B cell (primary cell): ENCODE results near the gene C3. TPM values are rescaled to one million over a fixed set of nuclear protein-coding genes. Genes with fewer than 3 reads are reported as not detected.

Source experiments
- ATAC-seq: fragments of 200-7000 bp; cut with Tn5 transposase; one replicate; pipeline ENCODE4 v1.10.0; 2021; ENCODE audit warnings: low read depth, mild to moderate bottlenecking, moderate number of reproducible peaks, moderate library complexity
- CTCF ChIA-PET: fragments of 350-600 bp; sonication (Branson Sonifier 250); formaldehyde crosslinking; loops from one replicate; lab custom pipeline; 2021; ENCODE audit warnings: antibody characterized with exemption, inconsistent platforms; lab: Charles Lee
- POLR2A ChIA-PET: fragments of 350-600 bp; sonication (Branson Sonifier 250); formaldehyde crosslinking; loops from one replicate; lab custom pipeline; 2021; ENCODE audit warnings: antibody characterized with exemption; lab: Charles Lee
- DNase-seq: peaks from one replicate; pipeline ENCODE4 v3.0.0; 2013
- H2AFZ ChIP-seq: 2 replicates; pipeline ENCODE4 v1.6.1; 2012; ENCODE audit warnings: mild to moderate bottlenecking, low read depth, low read length; ENCODE audit not compliant: insufficient read depth, poor library complexity, severe bottlenecking
- H3K27ac ChIP-seq, 2 donors: 1 replicate in 1 of 2; 2 replicates in 1 of 2; pipeline ENCODE4 v1.5.1; 2012 to 2013; ENCODE audit warnings: low read length in 2 of 2, mild to moderate bottlenecking in 2 of 2, moderate library complexity in 1 of 2
- H3K27me3 ChIP-seq, 4 experiments: fragments of 200-600 bp in 1 of 4; sonication (generic) in 1 of 4; replicated peaks in 1 of 4; 1 replicate in 2 of 4; 2 replicates in 2 of 4; pipeline versions ENCODE4 v1.6.1 to v1.7.0; 2013 to 2016; ENCODE audit warnings: low read length in 3 of 4, mild to moderate bottlenecking in 2 of 4, mixed read lengths in 1 of 4, moderate library complexity in 1 of 4; ENCODE audit not compliant: insufficient read depth in 4 of 4, control insufficient read depth in 3 of 4; ENCODE audit errors: control extremely low read depth in 1 of 4
- H3K36me3 ChIP-seq, 2 experiments: replicated peaks in 1 of 2; 1 replicate in 1 of 2; 2 replicates in 1 of 2; pipeline versions ENCODE4 v1.6.1 to v1.7.1; 2013; ENCODE audit warnings: low read length in 1 of 2; ENCODE audit not compliant: insufficient read depth in 2 of 2, control insufficient read depth in 1 of 2; ENCODE audit errors: control extremely low read depth in 1 of 2, extremely low read depth in 1 of 2
- H3K4me1 ChIP-seq, 2 donors: fragments of 200-600 bp in 1 of 2; sonication (generic) in 1 of 2; 1 replicate in 1 of 2; 2 replicates in 1 of 2; pipeline versions ENCODE4 v1.5.1 to v1.6.1; 2013 to 2017; ENCODE audit warnings: low read length in 2 of 2; ENCODE audit not compliant: control insufficient read depth in 2 of 2, insufficient read depth in 2 of 2
- H3K4me2 ChIP-seq: replicated peaks from 2 replicates; pipeline ENCODE3; 2012; ENCODE audit warnings: mild to moderate bottlenecking, low read depth, low read length; ENCODE audit not compliant: poor library complexity, severe bottlenecking
- H3K4me3 ChIP-seq, 5 experiments: fragments of 200-600 bp in 1 of 5; sonication (generic) in 1 of 5; 1 replicate in 3 of 5; 2 replicates in 2 of 5; pipeline versions ENCODE4 v1.5.1 to v1.7.0; 2011 to 2016; ENCODE audit warnings: low read length in 4 of 5, mild to moderate bottlenecking in 4 of 5, low read depth in 2 of 5, control low read depth in 1 of 5, moderate library complexity in 1 of 5; ENCODE audit not compliant: insufficient read depth in 1 of 5; ENCODE audit errors: control extremely low read depth in 1 of 5, extremely low read depth in 1 of 5
- H3K79me2 ChIP-seq: fragments of 200-600 bp; sonication (generic); one replicate; pipeline ENCODE4 v1.6.0; 2016; ENCODE audit warnings: low read length; ENCODE audit not compliant: control insufficient read depth, insufficient read depth
- H3K9ac ChIP-seq: fragments of 200-600 bp; sonication (generic); 2 replicates; pipeline ENCODE4 v1.6.1; 2017; ENCODE audit warnings: mild to moderate bottlenecking, low read length, moderate library complexity
- H3K9me3 ChIP-seq, 3 donors: one replicate each; pipeline versions ENCODE4 v1.6.1 to v1.7.1; 2013; ENCODE audit warnings: low read length in 2 of 3; ENCODE audit not compliant: control insufficient read depth in 2 of 3, insufficient read depth in 1 of 3; ENCODE audit errors: control extremely low read depth in 1 of 3
- H4K20me1 ChIP-seq: 2 replicates; pipeline ENCODE4 v1.6.0; 2012; ENCODE audit warnings: mild to moderate bottlenecking, low read length; ENCODE audit not compliant: insufficient read depth, control insufficient read depth, poor library complexity, severe bottlenecking
- H3K27ac Mint-ChIP-seq: one replicate; pipeline ENCODE4 v1.8.0; 2021; ENCODE audit warnings: mixed read lengths
- H3K27me3 Mint-ChIP-seq: one replicate; pipeline ENCODE4 v1.8.0; 2021; ENCODE audit warnings: mixed read lengths
- H3K4me1 Mint-ChIP-seq: one replicate; pipeline ENCODE4 v1.8.0; 2021; ENCODE audit warnings: mixed read lengths
- H3K4me3 Mint-ChIP-seq: one replicate; pipeline ENCODE4 v1.8.0; 2021; ENCODE audit warnings: mixed read lengths
- H3K9me3 Mint-ChIP-seq: one replicate; pipeline ENCODE4 v1.8.0; 2022; ENCODE audit warnings: mixed read lengths; ENCODE audit not compliant: insufficient read depth
- CTCF ChIP-seq: fragments of 200-600 bp; IDR thresholded peaks from one replicate; pipeline ENCODE4 v1.8.0; 2022; ENCODE audit warnings: antibody characterized with exemption, mild to moderate bottlenecking
- EZH2 ChIP-seq: IDR thresholded peaks from 2 replicates; pipeline ENCODE4 v1.6.1; 2012; ENCODE audit warnings: borderline replicate concordance, low read depth, mild to moderate bottlenecking, moderate library complexity, low read length; ENCODE audit not compliant: insufficient read depth, poor library complexity, severe bottlenecking
- WGBS: methylation state at CpG from one replicate; pipeline ENCODE4 v1.1.5; 2013; ENCODE audit warnings: missing lambda C conversion rate; ENCODE audit not compliant: insufficient coverage; 5-methylcytosine and 5-hydroxymethylcytosine counted together
- intact Hi-C: fragments of 100-400 bp; cut with micrococcal nuclease; formaldehyde crosslinking; loops from one replicate; pipeline ENCODE4 v1.10.0; 2022
- polyA plus RNA-seq: library from polyadenylated mRNA; depleted of rRNA; stranded (reverse); fragments of >200 nt; gene quantifications from 2 replicates; pipeline ENCODE4 v1.2.3, GENCODE V29; 2012
- total RNA-seq, 2 donors: library from RNA; stranded (reverse); fragments of 120-200 nt in 1 of 2; gene quantifications; 1 replicate in 1 of 2; 2 replicates in 1 of 2; pipeline versions ENCODE4 v1.2.3 to v1.2.4, GENCODE V29; 2013 to 2022

The C3 gene
- total and polyA plus RNA-seq, 2 donors (not counting 1 experiment from before 2014, with no cell fraction given), result 0.01 to 0.47 TPM

- CTCF ChIA-PET, result interaction anchor here (0.6 kb wide), 1 partner anchor 122 kb away, joined by 3 read pairs; no protein-coding TSS in a partner anchor
- Mint-ChIP-seq H3K9me3 (peaks cover 3% of the 10 kb centered on the region), H3K27me3 (peaks cover 34% of the 10 kb centered on the region), H3K4me1 (peaks cover 34% of the 10 kb centered on the region), H3K27ac (no peak overlapping the region), H3K4me3 (no peak overlapping the region)
- WGBS, result 100% methylated on average over 2 of the region's 6 CpGs
- Histone ChIP-seq H3K9me3 (peaks cover 0 to 12% (median 0%) of the 10 kb centered on the region in 3 donors), H2AFZ (no peak overlapping the region), H4K20me1 (no peaks in the 10 kb centered on the region), H3K4me3 (no peak overlapping the region), H3K4me2 (no peak overlapping the region), H3K27ac (no peak overlapping the region), H3K4me1 (peaks cover 17 to 26% of the 10 kb centered on the region in 2 donors), H3K27me3 (peaks cover 0 to 18% (median 7%) of the 10 kb centered on the region in 4 experiments), H3K9ac (no peak overlapping the region), H3K36me3 (no peaks in the 10 kb centered on the region), H3K79me2 (no peaks in the 10 kb centered on the region)
- DNase-seq, result no peak
- TF ChIP-seq EZH2 (no peak), CTCF (no peak)
- no peak for ATAC-seq
- POLR2A ChIA-PET, result no interaction called here
- intact Hi-C loops, result loop anchor here (10.0 kb wide), 1 partner anchor 52 kb away; the partner anchor contains the start of gene C3
Observed at GRCh38 chr19:6672693-6673290, 47.7 kb downstream of the C3 start.

- H3K27ac Mint-ChIP-seq, result peak overlapping the region; percentile 1
- H3K4me2 ChIP-seq, result no peak overlapping the region
- CTCF ChIA-PET, result no interaction called here
- TF ChIP-seq CTCF (no peak), EZH2 (no peak)
- H4K20me1 ChIP-seq, result no peaks in the 10 kb centered on the region
- no peak for ATAC-seq
- no peak overlapping the region for H3K27ac ChIP-seq
- H3K9ac ChIP-seq, result no peak overlapping the region
- H3K27me3 Mint-ChIP-seq, result peaks cover 29% of the 10 kb centered on the region
- peaks cover 17 to 26% of the 10 kb centered on the region in 2 donors for H3K4me1 ChIP-seq
- H3K79me2 ChIP-seq, result no peaks in the 10 kb centered on the region
- peaks cover 34% of the 10 kb centered on the region for H3K4me1 Mint-ChIP-seq
- peaks cover 0 to 18% (median 7%) of the 10 kb centered on the region in 4 experiments for H3K27me3 ChIP-seq
- H3K9me3 Mint-ChIP-seq, result peaks cover 3% of the 10 kb centered on the region
- H3K4me3 ChIP-seq, result no peak overlapping the region
- H3K36me3 ChIP-seq, result no peaks in the 10 kb centered on the region
- no peak overlapping the region for H3K4me3 Mint-ChIP-seq
- no peak overlapping the region for H2AFZ ChIP-seq
- intact Hi-C loops, result loop anchor here (10.0 kb wide), 1 partner anchor 53 kb away; the partner anchor contains the start of gene C3
- WGBS, result 55% methylated on average over 4 of the region's 4 CpGs
- H3K9me3 ChIP-seq, result peaks cover 0 to 9% (median 0%) of the 10 kb centered on the region in 3 donors
- DNase-seq, result no peak
- POLR2A ChIA-PET, result no interaction called here
Observed at GRCh38 chr19:6671960-6672359, 48.5 kb downstream of the C3 start.
